GM12878 (cell line): Measurements from ENCODE around the gene CASQ1. TPM values are rescaled to one million over a fixed set of nuclear protein-coding genes. Genes with fewer than 3 reads are reported as not detected.

Experiments used
- ATAC-seq: fragments of 200-7000 bp; cut with Tn5 transposase; 3 replicates; pipeline ENCODE4 v1.9.1; 2020; ENCODE audit warnings: mild to moderate bottlenecking, moderate library complexity
- BruUV-seq: library from RNA; stranded (reverse); fragments of 400-500 nt; replicated peaks from 2 replicates; lab custom pipeline; 2021; lab: Mats Ljungman, UMichigan
- CTCF ChIA-PET: fragments of 300-600 bp; sonication (Branson Sonifier 250); formaldehyde crosslinking; extraction: SDS; loops from one replicate; lab custom pipeline; 2021; ENCODE audit warnings: inconsistent platforms; lab: Yijun Ruan, JAX
- POLR2A ChIA-PET: fragments of 350-600 bp; formaldehyde crosslinking; extraction: SDS; loops from one replicate; lab custom pipeline; 2021; ENCODE audit warnings: inconsistent platforms; lab: Charles Lee
- RAD21 ChIA-PET: fragments of 300-600 bp; sonication (Branson Sonifier 250); formaldehyde crosslinking; loops from one replicate; lab custom pipeline; 2023; ENCODE audit warnings: antibody characterized with exemption; ENCODE audit not compliant: unreplicated experiment; lab: Charles Lee
- SMC1A ChIA-PET: fragments of 300-600 bp; sonication (Branson Sonifier 250); formaldehyde crosslinking; loops from one replicate; lab custom pipeline; 2023; ENCODE audit not compliant: unreplicated experiment, uncharacterized antibody; lab: Charles Lee
- DNase-seq: peaks from one replicate; pipeline ENCODE4 v3.0.0-alpha.2; 2011; ENCODE audit warnings: low read depth, low spot score
- FAIRE-seq: peaks from 3 replicates; lab custom pipeline; 2011; peaks lifted over from hg19 to GRCh38; lab: Jason Lieb, UNC
- H2AFZ ChIP-seq: 2 replicates; pipeline ENCODE4 v1.6.0; 2011; ENCODE audit warnings: low read depth, low read length, control low read depth; ENCODE audit not compliant: control insufficient read depth
- H3K27ac ChIP-seq: 2 replicates; pipeline ENCODE4 v1.5.1; 2011; ENCODE audit warnings: control low read depth; ENCODE audit not compliant: control insufficient read depth, insufficient read depth
- H3K27me3 ChIP-seq, 2 experiments: replicated peaks in 1 of 2; 2 replicates each; pipeline versions ENCODE4 v1.6.0 to v1.6.1; 2011; ENCODE audit warnings: low read length in 1 of 2; ENCODE audit not compliant: control insufficient read depth in 2 of 2, insufficient read depth in 2 of 2
- H3K36me3 ChIP-seq, 2 experiments: 2 replicates each; pipeline ENCODE4 v1.5.1; 2011; ENCODE audit warnings: low read length in 1 of 2; ENCODE audit not compliant: control insufficient read depth in 2 of 2, insufficient read depth in 2 of 2
- H3K4me1 ChIP-seq: 2 replicates; pipeline ENCODE4 v1.6.1; 2011; ENCODE audit warnings: mild to moderate bottlenecking, low read length, moderate library complexity, mixed read lengths; ENCODE audit not compliant: control insufficient read depth, insufficient read depth
- H3K4me2 ChIP-seq: 2 replicates; pipeline ENCODE4 v1.6.0; 2011; ENCODE audit warnings: control low read depth; ENCODE audit not compliant: control insufficient read depth, insufficient read depth
- H3K4me3 ChIP-seq: fragments of 200-600 bp; sonication (generic); 2 replicates; pipeline ENCODE4 v1.5.1; 2016
- H3K79me2 ChIP-seq: 2 replicates; pipeline ENCODE4 v1.6.0; 2011; ENCODE audit warnings: low read length; ENCODE audit not compliant: control insufficient read depth, insufficient read depth
- H3K9ac ChIP-seq: 2 replicates; pipeline ENCODE4 v1.8.0; 2011; ENCODE audit warnings: low read length, control low read depth, mixed read lengths; ENCODE audit not compliant: control insufficient read depth, insufficient read depth
- H3K9me3 ChIP-seq: replicated peaks from 3 replicates; pipeline ENCODE4 v1.5.1; 2011; ENCODE audit warnings: mild to moderate bottlenecking, low read length; ENCODE audit not compliant: control insufficient read depth, insufficient read depth
- H4K20me1 ChIP-seq: 2 replicates; pipeline ENCODE4 v1.6.0; 2011; ENCODE audit not compliant: control insufficient read depth, insufficient read depth
- BMI1 ChIP-seq: fragments of 450-650 bp; IDR thresholded peaks from 2 replicates; pipeline ENCODE4 v1.6.1; 2016; ENCODE audit warnings: mild to moderate bottlenecking, moderate library complexity, borderline replicate concordance
- CEBPB ChIP-seq, 2 experiments: fragments of 150-350 bp in 1 of 2; IDR thresholded peaks; 2 replicates each; pipeline ENCODE4 v1.6.1; 2012 to 2014; ENCODE audit warnings: low read depth in 2 of 2, low read length in 2 of 2, borderline replicate concordance in 1 of 2, inconsistent platforms in 1 of 2
- E4F1 ChIP-seq: fragments of 450-650 bp; IDR thresholded peaks from 2 replicates; pipeline ENCODE4 v1.6.1; 2018; ENCODE audit warnings: borderline replicate concordance, mild to moderate bottlenecking; ENCODE audit not compliant: partially characterized antibody
- EP300 ChIP-seq, 2 experiments: fragments of 150-350 bp in 1 of 2; IDR thresholded peaks; 2 replicates each; pipeline ENCODE4 v1.6.1; 2011 to 2012; ENCODE audit warnings: low read depth in 2 of 2, low read length in 2 of 2, borderline replicate concordance in 1 of 2, improper control_type of control experiment in 1 of 2, inconsistent platforms in 1 of 2; ENCODE audit not compliant: control insufficient read depth in 1 of 2
- GATAD2B ChIP-seq: fragments of 450-650 bp; conservative IDR thresholded peaks from 2 replicates; pipeline ENCODE4 v1.6.1; 2017; ENCODE audit warnings: low read depth, mild to moderate bottlenecking, moderate library complexity
- MYC ChIP-seq: IDR thresholded peaks from 2 replicates; pipeline ENCODE4 v1.6.1; 2011; ENCODE audit warnings: mild to moderate bottlenecking, low read length, moderate library complexity, inconsistent platforms; ENCODE audit not compliant: insufficient read depth, insufficient replicate concordance, insufficient read length, severe bottlenecking
- PAX5 ChIP-seq: IDR thresholded peaks from 2 replicates; pipeline ENCODE4 v1.6.1; 2011; ENCODE audit warnings: low read depth, low read length, borderline replicate concordance
- POU2F2 ChIP-seq: IDR thresholded peaks from 3 replicates; pipeline ENCODE4 v1.6.1; 2011; ENCODE audit warnings: low read depth, mild to moderate bottlenecking, low read length, borderline replicate concordance
- USF2 ChIP-seq: IDR thresholded peaks from 2 replicates; pipeline ENCODE4 v1.6.1; 2011; ENCODE audit warnings: low read depth, low read length, improper control_type of control experiment, borderline replicate concordance
- WGBS: methylation state at CpG from one replicate; pipeline ENCODE4 v1.1.6; 2016; ENCODE audit warnings: low lambda C conversion rate; ENCODE audit not compliant: insufficient replicate concordance, insufficient coverage; ENCODE audit errors: missing lambda C conversion rate; 5-methylcytosine and 5-hydroxymethylcytosine counted together
- in situ Hi-C: fragments of 300-500 bp; cut with MboI; formaldehyde crosslinking; loops from 9 replicates; pipeline ENCODE4 v1.14.3; 2018; ENCODE audit warnings: mixed read lengths
- intact Hi-C: fragments of 100-400 bp; cut with micrococcal nuclease; formaldehyde crosslinking; loops from one replicate; pipeline ENCODE4 v1.14.2; 2022; ENCODE audit not compliant: unreplicated experiment
- polyA plus RNA-seq, 11 experiments: library from polyadenylated mRNA; depleted of rRNA in 4 of 11; unstranded in 6 of 11; stranded (reverse) in 5 of 11; fragments of >200 nt; fragmentation: Nextera tagmentation in 4 of 11; fragmentation: Illumina TruSeq in 1 of 11; extraction: Ambion mirVana in 4 of 11; extraction: Trizol in 1 of 11; gene quantifications; 1 replicate in 1 of 11; 2 replicates in 10 of 11; pipeline versions ENCODE4 v1.2.1 to v1.2.3, GENCODE V29; 2011 to 2016; ENCODE audit warnings: inconsistent platforms in 2 of 11, missing spikeins in 2 of 11, low read depth in 1 of 11
- total RNA-seq, 4 experiments: library from RNA; depleted of rRNA in 3 of 4; stranded (reverse); fragments of >200 nt in 3 of 4; fragmentation: Illumina TruSeq in 1 of 4; extraction: Trizol in 1 of 4; gene quantifications; 2 replicates each; pipeline versions ENCODE4 v1.2.1 to v1.2.3, GENCODE V29; 2013 to 2021
- TF ChIP-seq, protein P1 (sequence below): fragments of 450-650 bp; IDR thresholded peaks from 2 replicates; pipeline ENCODE4 v1.6.1; 2016; ENCODE audit warnings: mild to moderate bottlenecking, moderate library complexity, borderline replicate concordance

Gene CASQ1
- total and polyA plus RNA-seq, 10 of the 15 experiments (the other 5 are each of a cell fraction or from before 2014, with no cell fraction given): 0.10 to 0.77 (median 0.34) TPM

GRCh38 chr1:160227034-160227433, 36.7 kb downstream of the CASQ1 start:
- no peaks in the 10 kb centered on the region; the same call in 1 of the 2 replicates for H3K4me1 ChIP-seq
- intact Hi-C loops: no loop called here
- H3K27ac ChIP-seq: no peak overlapping the region
- no peaks in the 10 kb centered on the region for H3K27me3 ChIP-seq
- BruUV-seq: no TSS peak
- no peaks in the 10 kb centered on the region for H4K20me1 ChIP-seq
- no peak overlapping the region for H3K4me2 ChIP-seq
- WGBS: 94% methylated on average over 4 of the region's 4 CpGs
- ChIA-PET SMC1A (interaction anchor here (0.6 to 3.3 kb wide), 10 partner anchors 14 to 142 kb away, joined by 3 to 17 read pairs (median 4); no protein-coding TSS in a partner anchor), RAD21 (interaction anchor here (0.9 to 2.0 kb wide), 5 partner anchors 25 to 149 kb away, joined by 3 to 5 read pairs (median 3); no protein-coding TSS in a partner anchor)
- H2AFZ ChIP-seq: no peak overlapping the region
- DNase-seq: no peak
- no peak overlapping the region for H3K4me3 ChIP-seq
- no peaks in the 10 kb centered on the region for H3K79me2 ChIP-seq
- TF ChIP-seq BMI1 (no peak), PAX5 (no peak), E4F1 (no peak), GATAD2B (no peak), POU2F2 (no peak), USF2 (no peak), EP300 (IDR thresholded peaks at IDR 0.05; ENCODE audit: borderline replicate concordance in 1 of 2, control insufficient read depth in 1 of 2, low read depth in 2 of 2, low read length in 2 of 2) (no peak), CEBPB (IDR thresholded peaks at IDR 0.05; ENCODE audit: borderline replicate concordance in 1 of 2, low read depth in 2 of 2, low read length in 2 of 2) (no peak), MYC (no peak)
- TF ChIP-seq, protein P1, sequence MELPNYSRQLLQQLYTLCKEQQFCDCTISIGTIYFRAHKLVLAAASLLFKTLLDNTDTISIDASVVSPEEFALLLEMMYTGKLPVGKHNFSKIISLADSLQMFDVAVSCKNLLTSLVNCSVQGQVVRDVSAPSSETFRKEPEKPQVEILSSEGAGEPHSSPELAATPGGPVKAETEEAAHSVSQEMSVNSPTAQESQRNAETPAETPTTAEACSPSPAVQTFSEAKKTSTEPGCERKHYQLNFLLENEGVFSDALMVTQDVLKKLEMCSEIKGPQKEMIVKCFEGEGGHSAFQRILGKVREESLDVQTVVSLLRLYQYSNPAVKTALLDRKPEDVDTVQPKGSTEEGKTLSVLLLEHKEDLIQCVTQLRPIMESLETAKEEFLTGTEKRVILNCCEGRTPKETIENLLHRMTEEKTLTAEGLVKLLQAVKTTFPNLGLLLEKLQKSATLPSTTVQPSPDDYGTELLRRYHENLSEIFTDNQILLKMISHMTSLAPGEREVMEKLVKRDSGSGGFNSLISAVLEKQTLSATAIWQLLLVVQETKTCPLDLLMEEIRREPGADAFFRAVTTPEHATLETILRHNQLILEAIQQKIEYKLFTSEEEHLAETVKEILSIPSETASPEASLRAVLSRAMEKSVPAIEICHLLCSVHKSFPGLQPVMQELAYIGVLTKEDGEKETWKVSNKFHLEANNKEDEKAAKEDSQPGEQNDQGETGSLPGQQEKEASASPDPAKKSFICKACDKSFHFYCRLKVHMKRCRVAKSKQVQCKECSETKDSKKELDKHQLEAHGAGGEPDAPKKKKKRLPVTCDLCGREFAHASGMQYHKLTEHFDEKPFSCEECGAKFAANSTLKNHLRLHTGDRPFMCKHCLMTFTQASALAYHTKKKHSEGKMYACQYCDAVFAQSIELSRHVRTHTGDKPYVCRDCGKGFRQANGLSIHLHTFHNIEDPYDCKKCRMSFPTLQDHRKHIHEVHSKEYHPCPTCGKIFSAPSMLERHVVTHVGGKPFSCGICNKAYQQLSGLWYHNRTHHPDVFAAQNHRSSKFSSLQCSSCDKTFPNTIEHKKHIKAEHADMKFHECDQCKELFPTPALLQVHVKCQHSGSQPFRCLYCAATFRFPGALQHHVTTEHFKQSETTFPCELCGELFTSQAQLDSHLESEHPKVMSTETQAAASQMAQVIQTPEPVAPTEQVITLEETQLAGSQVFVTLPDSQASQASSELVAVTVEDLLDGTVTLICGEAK: no peak
- TF ChIP-seq, all 136 proteins: peak for 0
- H3K36me3 ChIP-seq: peaks cover 24 to 51% of the 10 kb centered on the region in 2 experiments
- ChIA-PET POLR2A (interaction anchor here (0.9 kb wide), 1 partner anchor 25 kb away, joined by 3 read pairs; no protein-coding TSS in a partner anchor), CTCF (interaction anchor here (0.5 to 6.3 kb wide), 9 partner anchors 15 to 150 kb away, joined by 4 to 40 read pairs (median 4); partner anchors contain the start of gene PEX19)
- no peaks in the 10 kb centered on the region for H3K9me3 ChIP-seq
- no peak overlapping the region for H3K9ac ChIP-seq
- in situ Hi-C loops: no loop called here
- no peak for ATAC-seq
- FAIRE-seq: no peak
